ENCODE results near the gene ANKRD33B.
"Not testable (repeated sequence)": the region's sequence is repeated elsewhere in the genome, so short reads cannot be mapped to it uniquely, and the experiment has no call there.

The ANKRD33B gene

DNA sequence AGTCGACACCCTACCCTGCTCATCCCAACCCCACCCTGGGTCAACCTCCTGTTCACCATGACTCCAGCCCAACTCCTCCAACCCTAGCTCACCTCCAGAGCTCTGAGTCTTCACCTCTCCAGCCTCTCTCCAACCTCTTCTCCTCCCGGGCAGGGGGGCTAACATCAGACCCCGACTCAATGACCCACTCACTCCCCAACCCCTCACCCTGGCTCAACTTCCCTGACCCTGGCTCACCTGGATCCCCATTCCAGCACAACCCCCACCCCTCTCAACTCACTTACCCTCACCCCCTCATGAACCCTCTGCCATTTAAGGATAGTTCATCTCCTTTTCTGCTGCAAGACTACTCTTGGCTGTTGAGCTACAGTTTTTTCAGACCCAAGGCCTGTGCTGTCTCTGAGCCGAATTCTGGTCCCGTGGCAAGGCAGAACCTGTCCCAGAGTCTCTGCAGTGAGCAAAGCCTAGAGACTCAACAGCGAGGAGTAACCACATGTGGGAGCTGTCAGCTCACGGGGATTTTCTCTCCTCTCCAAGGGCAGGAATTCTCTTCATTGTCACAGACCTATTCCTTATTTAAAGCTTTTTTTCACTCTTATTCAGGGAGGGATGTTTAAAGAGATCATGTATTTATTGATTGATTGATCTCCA lies 29.8 kb downstream of the ANKRD33B start:
- DNase-seq (ENCODE audit: low read depth in 2 of 2) = no peak

DNA sequence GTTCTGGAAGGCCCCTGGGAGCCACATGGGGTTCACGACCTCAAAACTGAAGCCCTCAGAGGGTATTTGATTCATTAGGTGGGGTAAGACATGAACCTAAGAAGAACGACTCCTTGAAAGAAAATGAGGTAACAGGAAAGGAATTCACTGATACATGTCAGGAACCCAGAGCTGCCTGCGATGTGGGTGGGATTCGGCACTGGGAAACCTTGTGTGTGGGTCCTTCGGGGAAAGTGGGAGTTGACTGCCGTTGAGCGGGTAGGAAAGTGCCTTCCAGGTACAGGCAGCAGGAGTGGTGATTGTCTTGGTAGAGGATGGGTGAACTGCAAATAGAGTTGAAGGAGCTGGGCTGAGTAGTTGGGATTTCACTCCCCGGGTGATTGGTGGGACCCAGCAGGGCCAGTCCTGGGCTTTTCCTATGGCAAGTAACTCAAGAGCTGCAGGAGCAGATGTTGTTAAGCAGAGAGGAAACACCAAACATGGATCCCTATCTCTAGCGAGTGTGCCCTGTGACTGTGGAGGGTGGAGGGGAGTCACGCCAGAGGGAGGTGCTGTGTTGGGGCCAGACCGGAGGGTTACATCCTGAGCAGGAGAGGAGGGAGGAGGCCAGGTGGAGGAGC lies 30.8 kb downstream of the ANKRD33B start:
- no peak for DNase-seq (ENCODE audit: low read depth in 2 of 2)

DNA sequence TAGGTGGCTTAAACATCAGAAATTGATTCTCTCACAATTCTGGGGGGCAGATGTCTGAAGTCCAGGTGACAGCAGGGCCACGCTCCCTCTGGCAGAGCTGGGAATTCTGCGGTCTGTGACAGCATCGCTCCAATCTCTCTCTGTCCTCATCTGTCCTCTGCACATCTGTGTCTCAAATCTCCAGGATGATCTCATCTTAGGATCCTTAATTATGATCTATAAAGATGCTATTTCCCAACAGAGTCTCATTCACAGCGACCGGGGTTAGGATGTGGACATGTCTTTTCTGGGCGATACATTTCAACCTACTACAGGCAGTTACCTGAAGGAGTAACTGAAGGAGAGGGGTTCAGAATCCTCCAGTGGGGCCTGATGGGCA lies 31.4 kb downstream of the ANKRD33B start:
- no peak for DNase-seq (ENCODE audit: low read depth in 2 of 2)

DNA sequence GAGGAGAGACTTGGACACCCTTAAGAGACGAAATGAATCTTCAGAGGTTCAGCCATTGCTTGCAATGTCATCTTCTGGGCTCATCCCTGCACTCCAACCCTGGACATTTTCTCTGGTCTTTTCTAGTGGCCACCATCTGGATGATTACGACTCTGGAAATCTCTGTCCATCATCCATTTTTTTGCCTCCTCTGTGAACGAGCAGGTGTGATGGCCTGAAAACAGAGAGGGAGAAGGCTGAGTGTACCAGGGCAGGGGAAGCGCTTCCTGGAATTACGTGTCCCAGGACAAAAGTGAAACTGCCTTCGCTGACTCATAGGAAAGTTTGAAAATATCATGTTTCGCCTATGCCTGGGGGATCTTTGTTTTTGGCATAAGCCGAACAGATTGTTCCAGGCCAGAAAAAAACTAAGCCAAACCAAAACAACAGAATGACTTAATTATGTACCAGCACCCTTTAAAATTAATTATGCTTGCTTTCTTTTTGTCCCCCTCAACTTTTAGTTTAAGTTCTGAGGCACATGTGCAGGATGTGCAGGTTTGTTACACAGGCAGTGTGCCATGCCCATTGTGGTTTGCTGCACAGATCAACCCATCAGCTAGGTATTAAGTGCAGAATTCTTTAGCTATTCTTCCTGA lies 31.9 kb downstream of the ANKRD33B start:
- DNase-seq (ENCODE audit: low read depth in 2 of 2) = peak; percentile 24 to 43

DNA sequence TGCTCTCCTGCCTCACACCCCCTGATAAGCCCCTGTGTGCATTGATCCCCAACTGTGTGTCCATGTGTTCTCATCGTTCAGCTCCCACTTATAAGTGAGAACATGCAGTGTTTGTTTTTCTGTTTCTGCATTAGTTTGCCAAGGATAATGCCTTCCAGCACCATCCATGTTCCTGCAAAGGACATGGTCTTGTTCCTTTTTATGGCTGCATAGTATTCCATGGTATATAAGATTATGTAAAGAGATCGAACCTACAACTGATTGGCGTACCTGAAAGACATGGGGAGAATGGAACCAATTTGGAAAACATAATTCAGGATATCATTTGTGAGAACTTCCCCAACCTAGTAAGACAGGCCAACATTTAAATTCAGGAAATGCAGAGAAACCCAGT lies 32.4 kb downstream of the ANKRD33B start:
- DNase-seq (ENCODE audit: low read depth in 2 of 2) = no peak

DNA sequence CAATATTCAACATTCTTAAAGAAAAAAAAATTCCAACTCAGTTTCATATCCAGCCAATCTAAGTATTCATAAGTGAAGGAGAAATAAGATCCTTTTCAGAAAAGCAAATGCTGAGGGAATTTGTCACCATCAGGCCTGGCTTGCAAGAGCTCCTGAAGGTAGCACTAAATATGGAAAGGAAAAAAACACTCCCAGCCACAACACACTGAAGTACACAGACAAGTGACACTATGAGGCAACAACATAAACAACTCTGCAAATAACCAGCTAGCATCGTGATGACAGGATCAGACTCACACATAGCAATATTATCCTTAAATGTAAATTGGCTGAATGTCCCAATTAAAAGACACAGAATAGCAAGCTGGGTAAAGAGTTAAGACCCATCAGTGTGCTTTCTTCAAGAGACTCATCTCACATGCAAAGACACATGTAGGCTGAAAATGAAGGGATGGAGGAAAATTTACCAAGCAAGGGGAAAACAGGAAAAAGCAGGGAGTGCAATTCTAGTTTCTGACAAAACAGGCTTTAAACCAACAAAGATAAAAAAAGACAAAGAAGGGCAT lies 33.1 kb downstream of the ANKRD33B start:
- no peak for DNase-seq (ENCODE audit: low read depth in 2 of 2)

DNA sequence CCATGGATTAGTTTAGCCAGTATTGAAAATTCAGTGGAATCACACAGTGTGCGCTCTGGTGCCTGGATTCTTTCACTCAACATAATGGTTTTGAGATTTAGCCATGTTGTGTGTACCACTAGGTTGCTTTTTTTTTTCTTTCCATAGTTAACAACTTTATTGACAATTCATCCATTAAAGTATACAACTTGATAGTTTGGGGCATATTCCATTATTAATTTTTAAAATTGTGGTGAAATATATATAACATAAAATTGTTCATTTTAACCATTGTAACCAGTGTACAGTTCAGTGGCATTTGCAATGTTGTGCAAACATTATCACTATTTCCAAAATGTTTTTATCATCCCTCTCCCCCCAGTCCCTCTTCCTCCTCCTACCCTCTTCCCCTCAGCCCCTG lies 35.2 kb downstream of the ANKRD33B start:
- DNase-seq (ENCODE audit: low read depth in 2 of 2) = no peak

DNA sequence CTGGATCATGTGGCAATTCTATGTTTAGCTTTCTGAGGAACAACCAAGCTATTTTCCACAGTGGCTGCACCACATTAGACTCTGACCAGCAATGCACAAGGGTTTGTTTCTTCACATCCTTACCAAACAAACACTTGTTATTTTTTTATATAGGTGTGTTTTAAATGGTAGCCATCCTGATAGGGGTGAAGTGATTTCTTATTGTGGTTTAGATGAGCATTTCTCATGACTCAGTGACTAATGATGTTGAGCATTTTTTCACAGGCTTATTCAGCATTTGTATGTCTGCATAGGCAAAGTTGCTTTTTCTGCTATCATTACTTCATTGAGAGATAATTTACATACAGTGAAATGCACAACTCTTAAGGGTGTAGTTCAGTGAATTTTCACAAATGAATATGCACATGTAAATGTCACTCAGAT lies 36.0 kb downstream of the ANKRD33B start:
- DNase-seq (ENCODE audit: low read depth in 2 of 2) = no peak

DNA sequence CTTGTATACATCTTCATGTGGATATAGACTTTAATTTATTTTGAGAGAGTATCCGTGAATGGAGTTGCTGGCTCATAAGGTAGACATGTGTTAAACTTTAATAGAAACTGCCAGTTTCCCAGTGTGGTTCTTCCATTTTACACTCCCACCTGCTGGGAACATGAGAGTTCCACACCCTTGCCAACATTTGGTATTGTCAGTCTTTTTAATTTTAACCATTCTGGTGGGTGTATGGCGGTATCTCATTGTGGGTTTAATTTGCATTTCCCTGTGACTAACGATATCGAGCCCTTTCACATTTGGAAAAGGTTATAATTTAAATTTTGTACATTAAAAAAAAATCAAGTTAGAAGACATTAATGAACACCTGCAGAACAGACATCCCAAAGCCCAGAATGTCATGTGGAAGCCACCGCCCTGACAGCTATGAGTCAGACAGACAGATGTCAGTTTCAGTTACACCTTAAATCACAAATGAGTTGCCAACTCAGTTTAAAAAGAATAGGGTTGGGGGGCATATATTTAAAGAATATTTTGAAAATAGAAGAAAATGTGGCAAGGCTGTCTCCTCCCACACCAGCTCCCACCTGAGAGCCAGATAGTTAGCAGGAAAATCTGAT lies 36.9 kb downstream of the ANKRD33B start:
- DNase-seq (ENCODE audit: low read depth in 2 of 2) = peak in 1 of 2 experiments; percentile 31

DNA sequence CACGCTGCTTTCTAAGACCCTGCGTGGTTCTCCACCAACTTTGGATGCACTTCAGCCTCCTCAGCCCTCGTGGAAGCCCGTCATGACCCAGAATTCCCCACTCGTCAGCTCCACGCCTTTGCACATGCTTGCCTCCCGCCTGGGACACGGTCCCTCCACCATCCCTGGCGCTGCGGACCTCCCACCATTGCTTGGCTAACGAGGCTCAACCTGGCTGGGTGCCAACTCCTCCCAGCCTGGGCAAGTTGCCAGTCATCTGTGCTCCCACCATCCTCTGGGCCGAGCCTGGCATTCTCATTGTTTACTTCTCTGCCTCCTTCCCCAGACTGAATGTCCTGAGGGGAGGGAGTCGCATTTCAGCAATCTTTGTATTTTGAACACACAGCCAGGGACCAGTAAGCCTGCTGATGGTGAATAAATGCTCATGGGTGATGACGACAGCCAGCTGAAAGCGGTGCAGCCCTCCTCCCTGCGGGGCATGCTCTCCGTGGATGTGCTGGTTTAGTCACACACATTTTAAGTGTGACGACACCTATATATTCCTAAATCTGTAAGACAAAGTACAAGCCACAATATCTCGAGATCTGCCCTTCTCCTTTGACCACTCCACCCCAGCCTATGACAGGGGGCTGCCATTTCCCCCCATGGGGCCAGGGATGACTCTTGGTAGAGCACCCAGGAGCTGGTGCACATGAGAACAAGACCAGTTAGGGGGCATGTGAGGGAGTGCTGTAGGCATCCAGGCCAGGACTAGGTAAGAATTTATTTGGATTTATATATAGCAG lies 37.6 kb downstream of the ANKRD33B start:
- no peak for DNase-seq (ENCODE audit: low read depth in 2 of 2)

DNA sequence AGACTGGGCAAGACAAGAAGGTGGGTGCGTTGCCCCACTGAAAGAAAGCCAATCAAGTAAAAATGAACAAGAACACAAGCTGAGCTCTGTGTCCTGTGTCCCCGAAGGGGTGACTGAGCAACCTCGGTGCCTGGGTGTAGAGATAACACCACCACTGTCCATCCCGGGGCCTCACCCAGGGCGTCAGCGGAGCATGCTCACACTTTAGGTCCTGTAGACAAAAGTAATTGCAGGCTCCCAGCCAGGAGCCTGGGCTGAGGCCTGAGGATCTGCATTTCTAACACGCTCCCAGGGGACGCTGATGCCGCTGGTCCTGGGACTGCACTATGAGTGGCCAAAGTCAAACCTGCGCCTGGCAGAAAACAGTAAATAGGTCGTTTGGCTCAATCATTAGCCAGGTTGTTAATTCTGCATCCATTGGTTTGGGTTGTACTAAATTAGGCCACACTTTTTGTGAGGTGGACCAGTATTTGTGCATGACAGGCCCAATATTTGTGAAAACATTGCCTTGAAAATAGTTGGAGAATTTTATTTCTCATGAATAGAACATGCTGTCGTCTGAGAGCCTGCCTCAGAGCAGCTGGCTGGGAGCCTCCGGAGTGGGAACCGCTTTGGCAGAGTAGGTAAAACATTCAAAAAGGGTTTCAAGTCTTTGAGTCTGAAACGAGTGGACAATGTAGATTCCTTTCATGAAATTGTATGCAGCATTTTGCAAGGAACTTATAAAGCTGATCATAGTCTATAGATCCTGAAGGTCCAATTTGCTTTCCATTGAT lies 38.3 kb downstream of the ANKRD33B start:
- DNase-seq (ENCODE audit: low read depth in 2 of 2) = no peak

DNA sequence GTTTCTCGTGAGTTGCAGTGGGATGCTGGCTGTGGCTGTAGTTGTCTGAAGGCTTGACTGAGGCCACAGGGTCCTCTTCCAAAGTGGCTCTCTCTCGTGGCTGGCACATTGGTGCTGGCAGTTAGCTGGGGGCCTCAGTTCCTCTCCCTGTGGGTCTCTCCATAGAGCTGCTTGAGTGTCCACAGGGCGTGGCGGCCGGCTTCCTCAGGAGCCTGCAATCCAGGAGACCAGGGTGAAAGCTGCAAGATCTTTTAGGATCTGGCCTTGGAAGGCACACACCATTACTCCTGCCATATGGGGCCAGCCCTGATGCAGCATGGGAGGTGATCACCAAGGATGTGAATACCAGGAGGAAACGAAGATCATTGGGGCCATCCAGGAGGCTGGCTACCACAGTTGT lies 41.1 kb downstream of the ANKRD33B start:
- DNase-seq (ENCODE audit: low read depth in 2 of 2) = no peak

DNA sequence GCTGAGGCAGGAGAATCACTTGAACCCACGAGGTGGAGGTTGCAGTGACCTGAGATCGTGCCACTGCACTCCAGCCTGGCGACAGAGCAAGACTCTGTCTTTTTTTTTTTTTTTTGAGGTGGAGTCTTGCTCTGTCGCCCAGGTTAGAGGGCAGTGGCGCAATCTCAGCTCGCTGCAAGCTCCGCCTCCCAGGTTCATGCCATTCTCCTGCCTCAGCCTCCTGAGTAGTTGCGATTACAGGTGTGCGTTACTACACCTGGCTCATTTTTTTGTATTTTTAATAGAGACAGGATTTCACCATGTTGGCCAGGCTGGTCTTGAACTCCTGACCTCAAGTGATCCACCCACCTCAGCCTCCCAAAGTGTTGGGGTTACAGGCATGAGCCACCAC lies 42.8 kb downstream of the ANKRD33B start:
- DNase-seq (ENCODE audit: low read depth in 2 of 2) = not testable (repeated sequence)

DNA sequence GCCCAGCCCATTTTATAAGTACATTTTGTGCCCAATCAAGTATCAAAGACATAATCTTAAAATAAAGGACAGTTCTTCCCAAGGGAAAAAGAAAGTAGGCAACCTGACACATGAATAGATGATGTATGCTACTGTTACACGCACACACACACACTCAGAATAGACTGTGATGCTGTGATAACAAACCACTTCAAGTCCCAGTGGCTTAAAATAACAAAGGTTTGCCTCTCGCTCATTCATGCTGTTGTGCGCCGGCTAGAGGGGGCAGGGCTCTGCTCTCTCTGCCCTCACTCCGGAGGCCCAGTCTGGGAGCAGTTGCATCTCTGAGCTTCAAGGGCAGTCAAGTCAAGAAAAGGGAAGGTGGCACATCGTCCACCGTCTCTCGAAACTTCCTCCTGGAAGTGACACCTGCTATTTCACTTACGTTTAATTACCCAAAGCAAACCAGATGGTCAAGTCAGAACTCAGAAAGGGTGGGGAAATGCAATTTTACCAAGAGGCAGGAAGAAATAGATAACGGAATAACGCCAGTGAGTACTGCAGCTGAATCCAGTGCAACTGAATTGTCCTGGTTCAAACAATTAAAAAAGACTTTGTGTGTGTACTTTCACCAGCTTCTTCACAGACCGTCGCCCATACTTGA lies 43.3 kb downstream of the ANKRD33B start:
- DNase-seq (ENCODE audit: low read depth in 2 of 2) = no peak

DNA sequence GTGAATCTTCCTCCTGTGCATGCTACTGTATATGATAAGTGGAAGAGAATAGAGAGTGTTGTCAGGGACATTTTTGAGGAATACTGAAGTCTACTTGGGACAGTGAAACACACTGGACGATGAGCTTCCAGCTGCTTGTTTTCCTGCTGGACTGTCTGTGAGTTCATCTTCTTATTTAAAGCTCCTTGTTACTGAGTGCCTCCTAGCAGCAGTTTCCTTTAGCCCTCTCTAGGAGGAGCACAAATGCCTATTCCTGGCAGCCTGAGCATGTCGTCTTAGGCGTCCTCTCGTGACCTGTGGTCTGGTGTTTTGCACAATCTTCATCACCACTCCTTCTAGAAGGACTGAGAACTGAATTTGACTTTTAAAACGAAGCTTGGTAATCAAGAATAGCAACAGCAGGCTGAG lies 43.8 kb downstream of the ANKRD33B start:
- DNase-seq (ENCODE audit: low read depth in 2 of 2) = no peak

DNA sequence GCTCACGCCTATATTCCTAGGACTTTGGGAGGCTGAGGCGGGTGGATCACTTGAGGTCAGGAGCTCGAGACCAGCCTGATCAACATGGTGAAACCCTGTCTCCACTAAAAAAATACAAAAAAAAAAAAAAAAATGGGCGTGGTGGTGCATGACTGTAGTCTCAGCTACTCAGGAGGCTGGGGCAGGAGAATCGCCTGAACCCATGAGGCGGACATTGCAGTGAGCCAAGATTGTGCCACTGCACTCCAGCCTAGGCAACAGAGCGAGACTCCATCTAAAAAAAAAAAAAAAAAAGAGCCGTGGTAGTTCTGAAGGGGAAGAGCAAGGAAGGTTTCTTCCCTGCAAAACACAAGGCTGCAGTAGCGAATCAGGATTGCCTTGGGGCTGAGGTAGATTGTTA lies 44.2 kb downstream of the ANKRD33B start:
- not testable (repeated sequence) for DNase-seq (ENCODE audit: low read depth in 2 of 2)

DNA sequence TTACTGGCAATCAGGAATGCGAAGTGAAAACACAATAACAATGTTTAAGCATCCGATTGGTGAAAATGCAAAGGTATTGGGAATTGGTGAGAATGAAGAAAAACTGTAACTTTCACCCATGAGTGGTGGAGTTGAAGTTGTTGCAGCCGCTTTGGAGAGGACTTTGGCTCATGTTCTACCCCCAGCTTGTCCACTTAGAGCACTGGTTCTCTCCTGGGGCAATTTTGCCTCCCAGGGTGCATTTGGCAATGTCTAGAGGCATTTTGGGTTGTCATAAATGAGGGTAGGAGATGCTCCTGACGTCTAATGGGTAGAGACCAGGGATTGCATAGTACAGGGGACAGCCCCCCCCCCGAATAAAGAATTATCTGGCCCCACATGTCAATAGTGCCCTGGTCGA lies 46.2 kb downstream of the ANKRD33B start:
- no peak for DNase-seq (ENCODE audit: low read depth in 2 of 2)

DNA sequence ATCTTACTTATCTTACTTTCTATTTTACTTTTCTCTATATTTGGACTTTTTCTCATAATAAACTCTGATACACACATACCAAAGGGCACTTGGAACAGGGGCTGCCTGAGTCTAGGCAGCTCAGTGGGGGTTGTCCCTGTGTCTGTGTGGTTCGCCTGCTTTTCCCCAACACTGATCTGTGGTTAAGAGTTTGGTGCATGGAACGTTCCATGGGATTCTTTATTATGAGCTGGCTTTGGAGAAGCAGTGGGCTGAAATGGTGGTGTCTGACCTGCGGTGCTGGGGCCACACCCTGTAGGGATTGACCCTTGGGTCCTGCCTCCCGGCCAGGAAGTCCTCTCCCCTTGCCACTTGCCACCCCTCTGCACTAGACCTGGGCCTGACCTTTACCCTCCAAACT lies 47.4 kb downstream of the ANKRD33B start:
- no peak for DNase-seq (ENCODE audit: low read depth in 2 of 2)

DNA sequence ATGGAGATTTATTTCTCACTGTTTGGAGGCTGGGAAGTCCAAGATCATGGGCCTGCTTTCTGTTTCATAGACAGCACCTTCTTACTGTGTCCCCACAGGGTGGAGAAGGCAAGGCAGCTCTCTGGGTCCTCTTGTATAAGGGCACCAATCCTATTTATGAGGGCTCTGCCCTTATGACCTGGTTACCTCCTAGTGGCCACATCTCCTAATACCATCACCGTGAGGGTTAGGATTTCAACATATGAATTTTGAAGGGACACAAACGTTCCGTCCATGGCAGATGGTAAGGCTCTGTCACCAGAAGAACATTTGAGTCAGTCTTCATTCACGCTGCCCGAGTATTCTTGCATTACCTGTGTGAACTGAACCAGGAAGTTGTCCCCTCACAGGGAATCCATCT lies 48.4 kb downstream of the ANKRD33B start:
- no peak for DNase-seq (ENCODE audit: low read depth in 2 of 2)

DNA sequence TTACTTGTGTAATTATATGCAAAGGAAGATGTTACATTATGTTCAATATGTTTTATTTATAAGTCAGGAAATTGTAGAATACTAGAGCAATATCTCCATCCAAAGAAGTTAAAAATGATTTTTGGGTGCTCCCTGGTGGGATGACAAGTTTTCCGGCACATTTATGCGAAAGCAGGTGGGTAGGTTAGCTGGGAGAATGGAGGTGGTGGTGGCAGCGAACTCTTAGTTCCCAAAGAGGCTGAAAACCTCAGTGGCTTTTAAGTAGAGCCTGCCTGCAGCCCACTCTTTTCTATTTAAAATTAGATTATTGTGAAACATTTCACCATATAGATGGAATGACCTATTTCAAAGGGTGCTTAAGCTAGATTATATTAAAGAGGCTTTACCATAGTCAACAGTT lies 51.8 kb downstream of the ANKRD33B start:
- no peak for DNase-seq (ENCODE audit: low read depth in 2 of 2)

DNA sequence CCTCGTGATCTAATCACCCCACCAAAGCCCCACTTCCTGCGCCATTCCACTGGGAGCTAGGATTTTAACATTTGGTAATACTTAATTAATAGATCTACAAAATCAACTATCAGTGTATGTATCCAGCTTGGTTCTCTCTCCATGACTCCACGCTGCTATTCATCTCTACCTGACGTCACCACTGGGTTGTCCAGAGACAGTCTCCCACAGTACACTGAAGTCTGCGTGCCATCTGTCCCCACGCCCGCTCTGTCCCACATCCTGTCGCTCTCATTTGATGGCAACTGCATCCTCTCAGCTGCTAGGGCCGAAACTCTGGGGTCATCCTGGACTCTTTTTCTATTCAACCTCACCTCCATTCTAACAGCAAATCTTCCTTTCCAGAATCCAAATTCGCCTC lies 53.2 kb downstream of the ANKRD33B start:
- DNase-seq (ENCODE audit: low read depth in 2 of 2) = no peak

Measured in stimulated activated CD4-positive, alpha-beta T cell treated with anti-CD3 and anti-CD28 coated beads, Interleukin-12 subunit alpha, Interleukin-12 subunit beta, amount 100 ng/mL, for 24 hours (primary cell).